LNCaP clone FGC (cell line): ENCODE results near the gene STAT1.
A peak's percentile ranks its signal among the peaks of the same experiment; 100 is the strongest.

Experiments
- DNase-seq: peaks from one replicate; pipeline ENCODE4 v3.0.0-alpha.2; 2011; ENCODE audit warnings: low read depth
- H3K4me3 ChIP-seq: 2 replicates; pipeline ENCODE4 v1.5.1; 2011; ENCODE audit warnings: mild to moderate bottlenecking, low read depth, low read length, control low read depth
- CTCF ChIP-seq: IDR thresholded peaks from 2 replicates; pipeline ENCODE4 v1.5.1; 2012; ENCODE audit warnings: mild to moderate bottlenecking; ENCODE audit not compliant: control insufficient read depth, insufficient read depth; ENCODE audit errors: extremely low read depth

Gene STAT1

GRCh38 chr2:191023235-191023679 is 9.3 kb upstream of the STAT1 start:
- no peak overlapping the region for H3K4me3 ChIP-seq
- no peak for DNase-seq
- no peak for TF ChIP-seq CTCF

GRCh38 chr2:191020742-191021381 is 6.9 kb upstream of the STAT1 start:
- H3K4me3 ChIP-seq: peak overlapping the region; percentile 89
- TF ChIP-seq CTCF: no peak
- DNase-seq: no peak

- no peak for TF ChIP-seq CTCF
- peak overlapping the region; percentile 89 for H3K4me3 ChIP-seq
- peak; percentile 84 for DNase-seq
Measured at GRCh38 chr2:191020221-191020741, 6.3 kb upstream of the STAT1 start.

- DNase-seq: no peak
- no peak for TF ChIP-seq CTCF
- no peak overlapping the region for H3K4me3 ChIP-seq
Measured at GRCh38 chr2:191019376-191019775, 5.4 kb upstream of the STAT1 start.

GRCh38 chr2:191018643-191019119 is 4.7 kb upstream of the STAT1 start:
- no peak overlapping the region for H3K4me3 ChIP-seq
- no peak for TF ChIP-seq CTCF
- DNase-seq: no peak

- TF ChIP-seq CTCF: no peak
- no peak for DNase-seq
Measured at GRCh38 chr2:191018048-191018447, 4.1 kb upstream of the STAT1 start.

GRCh38 chr2:191015831-191016230 is 1.9 kb upstream of the STAT1 start:
- no peak for TF ChIP-seq CTCF
- H3K4me3 ChIP-seq: no peak overlapping the region
- DNase-seq: no peak

More at GRCh38 chr2:191018048-191018447, 4.1 kb upstream of the STAT1 start:
- H3K4me3 ChIP-seq: no peak overlapping the region
